Hepatocyte (in vitro differentiated cells): ENCODE results near the gene TMEM14B.

Experiments used
- CTCF ChIP-seq: fragments of 200-600 bp; sonication (generic); IDR thresholded peaks from 2 replicates; pipeline ENCODE4 v1.5.1; 2016; ENCODE audit warnings: antibody characterized with exemption, mild to moderate bottlenecking; ENCODE audit not compliant: poor library complexity
- EZH2 ChIP-seq: fragments of 200-600 bp; sonication (generic); IDR thresholded peaks from 2 replicates; pipeline ENCODE4 v1.6.1; 2016; ENCODE audit warnings: antibody characterized with exemption, mild to moderate bottlenecking, borderline replicate concordance
- EZH2phosphoT487 ChIP-seq: fragments of 200-600 bp; sonication (generic); IDR thresholded peaks from one replicate; pipeline ENCODE4 v1.6.1; 2018; ENCODE audit warnings: antibody characterized with exemption, mild to moderate bottlenecking, low read depth, moderate library complexity; ENCODE audit not compliant: unreplicated experiment, severe bottlenecking

DNA sequence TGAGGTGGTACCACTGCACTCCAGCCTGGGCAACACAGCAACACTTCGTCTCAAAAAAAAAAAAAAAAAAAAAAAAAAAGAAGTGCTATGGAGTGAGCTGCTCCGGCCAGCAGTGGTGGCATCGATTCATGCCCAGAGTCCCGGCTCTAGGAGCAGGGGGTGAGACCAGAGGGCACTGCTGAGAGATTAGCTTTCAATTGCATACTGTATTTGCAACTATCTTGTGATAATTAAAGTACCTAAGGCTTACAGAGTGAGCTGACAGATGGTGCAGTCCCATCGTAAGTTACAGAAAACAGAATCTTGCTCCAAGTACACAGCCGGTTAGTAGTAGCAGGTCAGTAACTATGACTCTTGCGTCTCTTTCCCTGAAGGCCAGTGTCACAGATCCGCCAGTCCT lies 31.5 kb downstream of the TMEM14B start:
- TF ChIP-seq CTCF = no peak
- TF ChIP-seq EZH2 = no peak
- no peak for TF ChIP-seq EZH2phosphoT487
